ENCODE measurements around the gene PSTPIP1.
A peak's percentile ranks its signal among the peaks of the same experiment; 100 is the strongest.

PSTPIP1 gene

GRCh38 chr15:77069521-77070121 lies 74.7 kb downstream of the PSTPIP1 start:
- no peak for DNase-seq (ENCODE audit: low read depth in 2 of 2)

GRCh38 chr15:77070180-77070494 lies 75.2 kb downstream of the PSTPIP1 start:
- no peak for DNase-seq (ENCODE audit: low read depth in 2 of 2)

- peak; percentile 85 to 88 for DNase-seq (ENCODE audit: low read depth in 2 of 2)
Observed at GRCh38 chr15:77070495-77071304, 75.8 kb downstream of the PSTPIP1 start, which contains the start of gene TSPAN3. Gene TSPAN3, minus strand, starts transcription at chr15:77071109. Its CDS starts 155 bp downstream, at chr15:77070954.

GRCh38 chr15:77071305-77072223 lies 76.6 kb downstream of the PSTPIP1 start:
- no peak for DNase-seq (ENCODE audit: low read depth in 2 of 2)

- no peak for DNase-seq (ENCODE audit: low read depth in 2 of 2)
Observed at GRCh38 chr15:77074350-77074749, 79.4 kb downstream of the PSTPIP1 start.

GRCh38 chr15:77075528-77075927 lies 80.6 kb downstream of the PSTPIP1 start:
- no peak for DNase-seq (ENCODE audit: low read depth in 2 of 2)

GRCh38 chr15:77076323-77076915 lies 81.5 kb downstream of the PSTPIP1 start:
- no peak for DNase-seq (ENCODE audit: low read depth in 2 of 2)

GRCh38 chr15:77081971-77082370 lies 87.0 kb downstream of the PSTPIP1 start:
- DNase-seq (ENCODE audit: low read depth in 2 of 2) = no peak

GRCh38 chr15:77083381-77084160 lies 88.6 kb downstream of the PSTPIP1 start:
- DNase-seq (ENCODE audit: low read depth in 2 of 2) = peak; percentile 22 to 45

GRCh38 chr15:77084436-77084835 lies 89.5 kb downstream of the PSTPIP1 start:
- DNase-seq (ENCODE audit: low read depth in 2 of 2) = no peak

GRCh38 chr15:77085297-77085696 lies 90.4 kb downstream of the PSTPIP1 start:
- DNase-seq (ENCODE audit: low read depth in 2 of 2) = no peak

Data from activated CD4-positive, alpha-beta T cell treated with anti-CD3 and anti-CD28 coated beads for 24 hours (primary cell).